ENCODE data around the gene CYSTM1.
A peak's percentile ranks its signal among the peaks of the same experiment; 100 is the strongest.
"Not testable (repeated sequence)": the region's sequence is repeated elsewhere in the genome, so short reads cannot be mapped to it uniquely, and the experiment has no call there.

Gene CYSTM1

GRCh38 chr5:140151144-140152021 lies 23.6 kb upstream of the CYSTM1 start:
- DNase-seq (ENCODE audit: low read depth), result no peak
- no peaks in the 10 kb centered on the region for H3K27me3 ChIP-seq (replicated peaks; ENCODE audit: control insufficient read depth, insufficient read depth, low read length)
- H3K36me3 ChIP-seq (ENCODE audit: control insufficient read depth, insufficient read depth, low read length, severe bottlenecking), result no peaks in the 10 kb centered on the region
- no peaks in the 10 kb centered on the region for H3K4me1 ChIP-seq (ENCODE audit: control insufficient read depth, insufficient read depth, low read length)
- H3K9ac ChIP-seq (ENCODE audit: low read length), result no peak overlapping the region
- no peak overlapping the region for H3K4me3 ChIP-seq (ENCODE audit: low read length)
- H3K9me3 ChIP-seq (ENCODE audit: control insufficient read depth, low read length), result no peaks in the 10 kb centered on the region

GRCh38 chr5:140152022-140152999 lies 22.7 kb upstream of the CYSTM1 start:
- Histone ChIP-seq H3K36me3 (ENCODE audit: control insufficient read depth, insufficient read depth, low read length, severe bottlenecking) (no peaks in the 10 kb centered on the region), H3K9me3 (ENCODE audit: control insufficient read depth, low read length) (no peaks in the 10 kb centered on the region), H3K27me3 (replicated peaks; ENCODE audit: control insufficient read depth, insufficient read depth, low read length) (no peaks in the 10 kb centered on the region), H3K4me3 (ENCODE audit: low read length) (no peak overlapping the region), H3K9ac (ENCODE audit: low read length) (no peak overlapping the region), H3K4me1 (ENCODE audit: control insufficient read depth, insufficient read depth, low read length) (peaks cover 4% of the 10 kb centered on the region)
- DNase-seq (ENCODE audit: low read depth), result no peak

GRCh38 chr5:140153255-140153654 lies 21.7 kb upstream of the CYSTM1 start:
- no peaks in the 10 kb centered on the region for H3K27me3 ChIP-seq (replicated peaks; ENCODE audit: control insufficient read depth, insufficient read depth, low read length)
- no peak for DNase-seq (ENCODE audit: low read depth)
- H3K4me3 ChIP-seq (ENCODE audit: low read length), result no peak overlapping the region
- peaks cover 4% of the 10 kb centered on the region for H3K4me1 ChIP-seq (ENCODE audit: control insufficient read depth, insufficient read depth, low read length)
- H3K9ac ChIP-seq (ENCODE audit: low read length), result no peak overlapping the region
- H3K9me3 ChIP-seq (ENCODE audit: control insufficient read depth, low read length), result no peaks in the 10 kb centered on the region
- no peaks in the 10 kb centered on the region for H3K36me3 ChIP-seq (ENCODE audit: control insufficient read depth, insufficient read depth, low read length, severe bottlenecking)

- Histone ChIP-seq H3K9ac (ENCODE audit: low read length) (no peak overlapping the region), H3K9me3 (ENCODE audit: control insufficient read depth, low read length) (no peaks in the 10 kb centered on the region), H3K4me1 (ENCODE audit: control insufficient read depth, insufficient read depth, low read length) (peaks cover 4% of the 10 kb centered on the region), H3K4me3 (ENCODE audit: low read length) (no peak overlapping the region), H3K36me3 (ENCODE audit: control insufficient read depth, insufficient read depth, low read length, severe bottlenecking) (no peaks in the 10 kb centered on the region), H3K27me3 (replicated peaks; ENCODE audit: control insufficient read depth, insufficient read depth, low read length) (no peaks in the 10 kb centered on the region)
- DNase-seq (ENCODE audit: low read depth), result no peak
Observed at GRCh38 chr5:140153905-140154304, 21.1 kb upstream of the CYSTM1 start.

- not testable (repeated sequence) for H3K36me3 ChIP-seq (ENCODE audit: control insufficient read depth, insufficient read depth, low read length, severe bottlenecking); H3K4me3 ChIP-seq (ENCODE audit: low read length); H3K4me1 ChIP-seq (ENCODE audit: control insufficient read depth, insufficient read depth, low read length); H3K27me3 ChIP-seq (replicated peaks; ENCODE audit: control insufficient read depth, insufficient read depth, low read length); H3K9me3 ChIP-seq (ENCODE audit: control insufficient read depth, low read length); H3K9ac ChIP-seq (ENCODE audit: low read length); DNase-seq (ENCODE audit: low read depth)
Observed at GRCh38 chr5:140154710-140155381, 20.1 kb upstream of the CYSTM1 start.

- peak; percentile 95 for DNase-seq (ENCODE audit: low read depth)
- Histone ChIP-seq H3K9ac (ENCODE audit: low read length) (peak overlapping the region; percentile 77), H3K4me1 (ENCODE audit: control insufficient read depth, insufficient read depth, low read length) (peaks cover 4% of the 10 kb centered on the region), H3K4me3 (ENCODE audit: low read length) (peak overlapping the region; percentile 72), H3K27me3 (replicated peaks; ENCODE audit: control insufficient read depth, insufficient read depth, low read length) (no peaks in the 10 kb centered on the region), H3K9me3 (ENCODE audit: control insufficient read depth, low read length) (no peaks in the 10 kb centered on the region), H3K36me3 (ENCODE audit: control insufficient read depth, insufficient read depth, low read length, severe bottlenecking) (no peaks in the 10 kb centered on the region)
Observed at GRCh38 chr5:140157032-140157781, 17.8 kb upstream of the CYSTM1 start.

GRCh38 chr5:140159014-140159927 lies 15.7 kb upstream of the CYSTM1 start:
- DNase-seq (ENCODE audit: low read depth), result no peak
- H3K4me1 ChIP-seq (ENCODE audit: control insufficient read depth, insufficient read depth, low read length), result peaks cover 4% of the 10 kb centered on the region
- no peaks in the 10 kb centered on the region for H3K36me3 ChIP-seq (ENCODE audit: control insufficient read depth, insufficient read depth, low read length, severe bottlenecking)
- no peaks in the 10 kb centered on the region for H3K9me3 ChIP-seq (ENCODE audit: control insufficient read depth, low read length)
- no peak overlapping the region for H3K9ac ChIP-seq (ENCODE audit: low read length)
- no peaks in the 10 kb centered on the region for H3K27me3 ChIP-seq (replicated peaks; ENCODE audit: control insufficient read depth, insufficient read depth, low read length)
- no peak overlapping the region for H3K4me3 ChIP-seq (ENCODE audit: low read length)

- Histone ChIP-seq H3K4me3 (ENCODE audit: low read length) (no peak overlapping the region), H3K4me1 (ENCODE audit: control insufficient read depth, insufficient read depth, low read length) (peaks cover 12% of the 10 kb centered on the region), H3K9me3 (ENCODE audit: control insufficient read depth, low read length) (no peaks in the 10 kb centered on the region), H3K9ac (ENCODE audit: low read length) (no peak overlapping the region), H3K27me3 (replicated peaks; ENCODE audit: control insufficient read depth, insufficient read depth, low read length) (no peaks in the 10 kb centered on the region), H3K36me3 (ENCODE audit: control insufficient read depth, insufficient read depth, low read length, severe bottlenecking) (no peaks in the 10 kb centered on the region)
- no peak for DNase-seq (ENCODE audit: low read depth)
Observed at GRCh38 chr5:140162275-140162674, 12.7 kb upstream of the CYSTM1 start.

GRCh38 chr5:140162781-140163180 lies 12.2 kb upstream of the CYSTM1 start:
- H3K9me3 ChIP-seq (ENCODE audit: control insufficient read depth, low read length), result no peaks in the 10 kb centered on the region
- H3K4me1 ChIP-seq (ENCODE audit: control insufficient read depth, insufficient read depth, low read length), result peaks cover 13% of the 10 kb centered on the region
- H3K9ac ChIP-seq (ENCODE audit: low read length), result no peak overlapping the region
- H3K36me3 ChIP-seq (ENCODE audit: control insufficient read depth, insufficient read depth, low read length, severe bottlenecking), result no peaks in the 10 kb centered on the region
- no peaks in the 10 kb centered on the region for H3K27me3 ChIP-seq (replicated peaks; ENCODE audit: control insufficient read depth, insufficient read depth, low read length)
- DNase-seq (ENCODE audit: low read depth), result no peak
- H3K4me3 ChIP-seq (ENCODE audit: low read length), result no peak overlapping the region
